HCT116 (cell line): ENCODE results near the gene ZNF724.

Source experiments
- ATF3 ChIP-seq: IDR thresholded peaks from 2 replicates; pipeline ENCODE4 v1.6.1; 2012
- CEBPB ChIP-seq: IDR thresholded peaks from 2 replicates; pipeline ENCODE4 v1.6.1; 2012; ENCODE audit warnings: low read depth
- CTCF ChIP-seq, 3 experiments: fragments of 200-600 bp in 1 of 3; sonication (generic) in 1 of 3; IDR thresholded peaks in 2 of 3; conservative IDR thresholded peaks in 1 of 3; 2 replicates each; pipeline ENCODE4 v1.5.1; 2012 to 2017; ENCODE audit warnings: low read depth in 2 of 3, low read length in 2 of 3, antibody characterized with exemption in 1 of 3, borderline replicate concordance in 1 of 3, control low read depth in 1 of 3, mild to moderate bottlenecking in 1 of 3, mixed read lengths in 1 of 3, mixed run types in 1 of 3, moderate library complexity in 1 of 3; ENCODE audit not compliant: insufficient read depth in 1 of 3
- ELF1 ChIP-seq: IDR thresholded peaks from 2 replicates; pipeline ENCODE4 v1.6.1; 2012; ENCODE audit warnings: low read depth, borderline replicate concordance
- JUND ChIP-seq: IDR thresholded peaks from 2 replicates; pipeline ENCODE4 v1.6.1; 2012
- POLR2A ChIP-seq: IDR thresholded peaks from 2 replicates; pipeline ENCODE4 v1.7.0; 2011; ENCODE audit warnings: borderline replicate concordance; ENCODE audit not compliant: insufficient read depth, insufficient read length; ENCODE audit errors: extremely low read depth
- POLR2AphosphoS5 ChIP-seq: IDR thresholded peaks from 2 replicates; pipeline ENCODE4 v1.6.1; 2011; ENCODE audit warnings: mild to moderate bottlenecking, low read depth, low read length, moderate library complexity
- SIN3A ChIP-seq: IDR thresholded peaks from 2 replicates; pipeline ENCODE4 v1.6.1; 2012; ENCODE audit warnings: low read depth
- TCF7L2 ChIP-seq: IDR thresholded peaks from 2 replicates; pipeline ENCODE4 v1.7.0; 2011; ENCODE audit warnings: borderline replicate concordance, inconsistent platforms; ENCODE audit not compliant: insufficient read depth, insufficient read length; ENCODE audit errors: extremely low read depth

- TF ChIP-seq POLR2AphosphoS5 (no peak), ATF3 (no peak), SIN3A (no peak), CEBPB (no peak), ELF1 (no peak), CTCF (IDR thresholded peaks at IDR 0.05 in 2 of 3, conservative IDR thresholded peaks at IDR 0.05 in 1 of 3; ENCODE audit: borderline replicate concordance in 1 of 3, insufficient read depth in 1 of 3, low read depth in 2 of 3, low read length in 2 of 3) (no peak), POLR2A (no peak), JUND (no peak), TCF7L2 (no peak)
Observed at GRCh38 chr19:23287620-23288019, 37.4 kb upstream of the ZNF724 start.
